SK-N-MC (cell line): ENCODE measurements around the gene LRRC40.

ENCODE experiments used
- DNase-seq: peaks from one replicate; pipeline ENCODE4 v3.0.0-alpha.2; 2011; ENCODE audit warnings: low read depth, low spot score
- H3K27ac ChIP-seq: fragments of 200-600 bp; sonication (generic); 2 replicates; pipeline ENCODE4 v1.5.1; 2016; ENCODE audit warnings: mixed run types
- H3K36me3 ChIP-seq: fragments of 200-600 bp; sonication (generic); 2 replicates; pipeline ENCODE4 v1.6.1; 2017; ENCODE audit warnings: antibody characterized with exemption, low read length, mixed read lengths; ENCODE audit not compliant: insufficient read depth
- H3K4me3 ChIP-seq: fragments of 200-600 bp; sonication (generic); 2 replicates; pipeline ENCODE4 v1.5.1; 2016
- H3K9ac ChIP-seq: fragments of 200-600 bp; sonication (generic); 2 replicates; pipeline ENCODE4 v1.8.0; 2017; ENCODE audit warnings: mixed run types, mixed read lengths; ENCODE audit not compliant: insufficient read length
- H3K9me3 ChIP-seq: fragments of 200-600 bp; sonication (generic); 2 replicates; pipeline ENCODE4 v1.6.1; 2017; ENCODE audit warnings: low read depth, mild to moderate bottlenecking, antibody characterized with exemption, low read length, moderate library complexity, mixed read lengths
- EZH2 ChIP-seq: fragments of 200-600 bp; sonication (generic); IDR thresholded peaks from one replicate; pipeline ENCODE4 v1.6.1; 2017; ENCODE audit warnings: antibody characterized with exemption
- FOXP2 ChIP-seq: optimal IDR thresholded peaks from 2 replicates; pipeline ENCODE3; 2011; ENCODE audit warnings: mild to moderate bottlenecking, moderate library complexity; ENCODE audit not compliant: insufficient read depth; ENCODE audit errors: extremely low read length, control extremely low read depth
- POLR2AphosphoS5 ChIP-seq: IDR thresholded peaks from 2 replicates; pipeline ENCODE4 v1.6.1; 2012; ENCODE audit warnings: mild to moderate bottlenecking, low read depth, low read length, borderline replicate concordance

LRRC40 gene

GRCh38 chr1:70205434-70206118 lies at the start of gene LRRC40:
Gene LRRC40, minus strand, starts transcription at chr1:70205579. Its CDS starts 39 bp downstream, at chr1:70205540.
- H3K27ac ChIP-seq = peak within 1 kb of the TSS; percentile 82
- peaks cover 22% of the 10 kb centered on the region for H3K36me3 ChIP-seq
- peak; percentile 58 for DNase-seq
- H3K9me3 ChIP-seq = no peaks in the 10 kb centered on the region
- peak within 1 kb of the TSS; percentile 92 for H3K9ac ChIP-seq
- no peak for TF ChIP-seq EZH2
- peak; percentile 94 for TF ChIP-seq POLR2AphosphoS5
- peak; percentile 80 for TF ChIP-seq FOXP2
- peak within 1 kb of the TSS; percentile 91 for H3K4me3 ChIP-seq

- H3K4me3 ChIP-seq = no peak overlapping the region
- H3K9me3 ChIP-seq = no peaks in the 10 kb centered on the region
- TF ChIP-seq FOXP2 (no peak), POLR2AphosphoS5 (no peak)
- no peak overlapping the region for H3K9ac ChIP-seq
- H3K36me3 ChIP-seq = peaks cover 99% of the 10 kb centered on the region
- no peak for DNase-seq
- H3K27ac ChIP-seq = no peak overlapping the region
Observed at GRCh38 chr1:70248729-70249128, 43.4 kb upstream of the LRRC40 start.

- H3K9me3 ChIP-seq = no peaks in the 10 kb centered on the region
- peaks cover 100% of the 10 kb centered on the region for H3K36me3 ChIP-seq
- no peak overlapping the region for H3K4me3 ChIP-seq
- TF ChIP-seq EZH2 = no peak
- no peak for TF ChIP-seq FOXP2
- no peak for TF ChIP-seq POLR2AphosphoS5
- no peak overlapping the region for H3K9ac ChIP-seq
- H3K27ac ChIP-seq = peak overlapping the region; percentile 51; the same call in 1 of the 2 replicates
- no peak for DNase-seq
Observed at GRCh38 chr1:70247768-70248167, 42.4 kb upstream of the LRRC40 start.

GRCh38 chr1:70247122-70247521 lies 41.7 kb upstream of the LRRC40 start:
- no peak for DNase-seq
- H3K9me3 ChIP-seq = no peaks in the 10 kb centered on the region
- TF ChIP-seq POLR2AphosphoS5 = no peak
- TF ChIP-seq EZH2 = no peak
- TF ChIP-seq FOXP2 = no peak
- peak overlapping the region; percentile 51; the same call in 1 of the 2 replicates for H3K27ac ChIP-seq
- H3K36me3 ChIP-seq = peaks cover 100% of the 10 kb centered on the region
- no peak overlapping the region for H3K9ac ChIP-seq
- H3K4me3 ChIP-seq = no peak overlapping the region

GRCh38 chr1:70239940-70240339 lies 34.6 kb upstream of the LRRC40 start:
- H3K36me3 ChIP-seq = peaks cover 98% of the 10 kb centered on the region
- H3K9me3 ChIP-seq = no peaks in the 10 kb centered on the region
- TF ChIP-seq POLR2AphosphoS5 (no peak), EZH2 (no peak), FOXP2 (no peak)

GRCh38 chr1:70234733-70235132 lies 29.4 kb upstream of the LRRC40 start:
- TF ChIP-seq EZH2 (no peak), FOXP2 (no peak), POLR2AphosphoS5 (no peak)
- Histone ChIP-seq H3K36me3 (peaks cover 98% of the 10 kb centered on the region), H3K9me3 (no peaks in the 10 kb centered on the region), H3K9ac (no peak overlapping the region), H3K4me3 (no peak overlapping the region), H3K27ac (no peak overlapping the region)
- DNase-seq = no peak

More at GRCh38 chr1:70239940-70240339, 34.6 kb upstream of the LRRC40 start:
- no peak overlapping the region for H3K4me3 ChIP-seq
- H3K27ac ChIP-seq = no peak overlapping the region
- DNase-seq = no peak
- no peak overlapping the region for H3K9ac ChIP-seq

GRCh38 chr1:70231475-70231874 lies 26.1 kb upstream of the LRRC40 start:
- TF ChIP-seq FOXP2 = no peak
- Histone ChIP-seq H3K9ac (no peak overlapping the region), H3K9me3 (no peaks in the 10 kb centered on the region), H3K4me3 (no peak overlapping the region), H3K36me3 (peaks cover 97% of the 10 kb centered on the region), H3K27ac (peak overlapping the region; percentile 22; the same call in 1 of the 2 replicates)
- no peak for DNase-seq

- H3K36me3 ChIP-seq = peaks cover 90% of the 10 kb centered on the region
- H3K27ac ChIP-seq = no peak overlapping the region
- H3K9me3 ChIP-seq = no peaks in the 10 kb centered on the region
- no peak for TF ChIP-seq POLR2AphosphoS5
- TF ChIP-seq FOXP2 = no peak
- no peak for TF ChIP-seq EZH2
- no peak overlapping the region for H3K9ac ChIP-seq
- no peak for DNase-seq
- no peak overlapping the region for H3K4me3 ChIP-seq
Observed at GRCh38 chr1:70228670-70229069, 23.3 kb upstream of the LRRC40 start.
